Measurements from ENCODE around the gene CACNA1C.

DNA sequence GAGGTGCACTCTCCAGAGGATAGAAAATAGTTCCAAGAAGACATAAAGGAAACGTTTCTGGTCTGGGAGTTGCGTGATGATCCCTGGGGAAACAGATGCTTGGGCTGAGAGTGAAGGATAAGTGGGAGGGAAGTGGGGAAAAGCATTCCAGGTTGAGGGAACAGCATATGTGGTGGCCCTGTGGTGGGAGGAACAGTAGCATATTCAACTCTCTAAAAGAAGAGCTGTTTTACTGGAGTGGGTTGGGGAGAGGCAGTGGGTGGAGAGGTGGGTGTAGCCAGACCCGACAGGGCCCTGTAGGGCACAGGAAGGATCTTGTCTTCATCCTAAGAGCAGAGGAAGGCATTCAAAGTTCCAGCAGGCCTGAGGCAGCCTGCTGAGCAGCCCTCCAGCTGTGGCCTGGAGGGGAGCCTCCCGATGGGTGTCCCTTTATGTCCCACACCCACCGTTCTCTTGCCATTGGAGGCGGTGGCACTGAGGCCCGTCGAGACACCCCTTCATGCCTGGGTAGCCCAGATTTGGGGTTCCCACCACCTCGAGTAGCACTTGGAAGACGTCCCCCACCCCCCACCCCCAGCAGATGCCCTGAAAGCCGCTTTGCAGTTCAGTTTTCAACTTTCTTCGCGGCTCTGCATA lies 431.5 kb downstream of the CACNA1C start:
- TF ChIP-seq, protein P1, sequence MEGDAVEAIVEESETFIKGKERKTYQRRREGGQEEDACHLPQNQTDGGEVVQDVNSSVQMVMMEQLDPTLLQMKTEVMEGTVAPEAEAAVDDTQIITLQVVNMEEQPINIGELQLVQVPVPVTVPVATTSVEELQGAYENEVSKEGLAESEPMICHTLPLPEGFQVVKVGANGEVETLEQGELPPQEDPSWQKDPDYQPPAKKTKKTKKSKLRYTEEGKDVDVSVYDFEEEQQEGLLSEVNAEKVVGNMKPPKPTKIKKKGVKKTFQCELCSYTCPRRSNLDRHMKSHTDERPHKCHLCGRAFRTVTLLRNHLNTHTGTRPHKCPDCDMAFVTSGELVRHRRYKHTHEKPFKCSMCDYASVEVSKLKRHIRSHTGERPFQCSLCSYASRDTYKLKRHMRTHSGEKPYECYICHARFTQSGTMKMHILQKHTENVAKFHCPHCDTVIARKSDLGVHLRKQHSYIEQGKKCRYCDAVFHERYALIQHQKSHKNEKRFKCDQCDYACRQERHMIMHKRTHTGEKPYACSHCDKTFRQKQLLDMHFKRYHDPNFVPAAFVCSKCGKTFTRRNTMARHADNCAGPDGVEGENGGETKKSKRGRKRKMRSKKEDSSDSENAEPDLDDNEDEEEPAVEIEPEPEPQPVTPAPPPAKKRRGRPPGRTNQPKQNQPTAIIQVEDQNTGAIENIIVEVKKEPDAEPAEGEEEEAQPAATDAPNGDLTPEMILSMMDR (conservative IDR thresholded peaks at IDR 0.05), result no peak
- TF ChIP-seq EZH2 (IDR thresholded peaks at IDR 0.05; ENCODE audit: low read depth), result no peak

Data from PC-9 (cell line).